RKO (cell line): ENCODE results near the gene MEGF6.

ENCODE experiments used
- DNase-seq: peaks from one replicate; pipeline ENCODE4 v3.0.0-alpha.2; 2016; ENCODE audit warnings: low spot score

MEGF6 gene

DNA sequence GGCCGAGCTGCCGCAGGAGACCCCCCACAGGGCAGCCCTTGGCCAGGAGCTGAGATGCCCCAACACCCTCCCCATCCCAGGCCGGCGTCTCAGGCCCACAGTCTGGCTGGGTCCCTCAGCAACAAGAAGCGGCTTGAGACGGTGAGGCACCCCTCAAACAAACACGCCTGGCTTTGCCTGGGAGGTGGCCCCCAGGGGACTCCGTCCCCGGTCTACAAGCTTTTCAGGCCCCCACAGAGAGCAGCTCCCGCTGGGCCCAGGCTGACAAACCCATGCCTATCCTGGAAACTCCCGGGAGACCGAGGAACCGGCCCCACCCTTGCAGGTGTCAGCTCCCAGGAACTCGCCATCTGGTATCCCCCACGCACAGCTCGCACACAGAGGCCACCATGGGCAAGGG lies 89.9 kb downstream of the MEGF6 start:
- no peak for DNase-seq

DNA sequence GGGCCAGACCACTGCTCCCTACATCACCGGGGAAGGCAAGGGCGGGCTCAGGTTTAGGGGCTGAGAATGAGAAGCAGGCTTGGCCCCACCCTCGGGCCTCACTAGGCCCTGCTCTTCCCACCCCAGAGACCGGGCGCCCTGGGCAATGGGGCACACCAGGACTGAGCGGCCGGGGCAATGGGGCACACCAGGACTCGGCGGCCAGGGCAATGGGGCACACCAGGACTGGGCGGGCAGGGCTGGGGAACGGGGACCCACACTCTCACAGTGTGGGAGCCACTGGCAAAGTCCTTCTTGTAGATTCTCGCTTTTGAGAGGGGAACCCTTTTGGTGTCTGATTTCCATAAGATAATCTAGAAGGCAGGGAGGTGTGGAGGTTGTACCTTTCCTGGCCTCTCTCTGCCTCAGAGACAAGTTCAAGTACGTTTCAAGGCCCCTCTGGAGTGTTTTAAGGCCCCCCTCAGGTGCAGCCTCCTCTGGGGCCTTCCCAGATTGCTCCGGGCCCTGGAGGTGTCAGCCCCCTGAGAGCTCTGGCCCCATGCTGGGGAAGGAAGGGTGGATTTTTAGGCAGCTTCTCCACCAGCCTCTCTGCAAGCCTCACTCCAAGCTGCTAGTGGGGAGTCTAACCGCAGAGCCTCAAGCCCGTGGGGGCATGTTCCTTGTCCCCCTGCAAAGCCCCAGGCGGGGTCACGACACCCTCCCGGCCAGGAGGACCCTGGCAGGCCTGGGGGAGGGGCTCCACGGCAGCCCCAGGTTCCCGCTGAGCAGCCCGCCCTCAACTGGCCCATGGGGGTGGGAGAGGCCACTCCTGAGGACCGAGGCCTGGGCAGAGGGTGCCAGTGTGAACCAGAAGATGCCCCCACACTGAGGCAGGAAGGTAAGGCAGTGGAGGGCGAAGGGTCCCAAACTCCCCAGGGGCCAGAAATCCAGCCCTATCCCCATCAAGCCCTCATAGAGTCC lies 90.6 kb downstream of the MEGF6 start:
- no peak for DNase-seq

DNA sequence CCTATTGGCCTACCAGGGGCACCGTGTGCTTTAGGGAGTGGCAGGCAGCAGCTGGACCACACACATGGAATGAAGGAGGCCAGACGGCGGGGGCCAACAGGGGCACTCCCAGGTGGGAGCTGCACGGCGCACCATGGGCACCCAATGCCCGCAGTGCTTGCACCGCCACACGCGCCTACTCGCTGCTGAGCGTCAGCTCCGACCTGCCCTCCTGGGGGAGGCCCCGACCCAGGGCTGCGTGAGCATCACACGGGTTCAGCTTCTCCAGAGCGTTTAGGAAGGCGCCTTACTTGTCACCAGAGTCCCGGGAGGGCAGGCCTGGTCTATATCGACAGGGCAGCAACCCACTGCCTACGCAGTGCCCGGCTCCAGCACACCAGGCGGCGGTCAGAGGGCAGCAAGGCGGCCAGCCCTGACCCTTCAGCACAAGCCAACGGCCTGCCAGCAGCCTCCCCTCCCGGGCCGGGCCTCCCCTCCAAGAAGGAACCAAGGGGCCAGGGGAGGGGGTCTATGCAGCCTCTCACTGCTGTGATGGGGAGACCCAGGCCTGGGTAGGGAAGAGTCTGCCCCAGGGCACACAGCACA lies 91.9 kb downstream of the MEGF6 start:
- no peak for DNase-seq

DNA sequence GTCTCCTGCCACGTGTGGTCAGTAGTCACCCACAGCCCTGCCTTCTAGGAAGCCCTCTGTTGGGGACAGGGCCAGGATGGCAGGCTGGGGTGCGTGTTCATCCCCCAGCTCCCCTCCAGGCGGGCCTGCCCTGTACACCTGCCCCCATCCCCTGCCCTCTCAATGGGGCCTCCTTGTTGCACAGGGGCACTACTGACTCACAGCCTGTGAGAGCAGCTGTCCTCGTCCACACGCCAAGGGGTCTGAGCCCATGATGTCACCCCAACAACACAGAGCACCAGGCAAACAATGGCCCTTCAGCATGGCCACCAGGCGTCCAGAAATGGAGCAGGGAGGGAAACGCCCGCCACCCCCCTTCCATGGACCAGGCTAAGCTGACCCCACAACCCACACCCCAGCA lies 92.6 kb downstream of the MEGF6 start:
- DNase-seq = no peak

DNA sequence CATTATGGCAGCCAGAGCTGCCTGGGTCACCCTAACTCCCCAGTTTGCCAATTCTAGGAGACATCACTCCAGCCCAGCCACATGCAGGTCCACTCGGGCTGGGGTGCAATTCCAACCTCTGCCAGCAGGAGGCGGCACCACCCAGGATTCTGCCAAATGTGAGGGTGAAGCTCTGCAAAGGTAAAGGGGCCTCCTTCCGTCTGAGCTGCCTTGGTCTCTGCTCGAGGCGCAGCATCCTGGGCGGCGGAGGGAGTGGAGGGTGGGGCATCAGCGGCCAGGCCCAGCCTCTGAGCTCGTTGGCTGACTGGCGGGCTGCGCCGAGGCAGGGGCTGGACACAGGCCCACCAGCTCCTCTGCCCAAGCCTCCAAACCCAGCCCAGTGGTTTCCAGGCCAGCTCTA lies 93.1 kb downstream of the MEGF6 start:
- no peak for DNase-seq

DNA sequence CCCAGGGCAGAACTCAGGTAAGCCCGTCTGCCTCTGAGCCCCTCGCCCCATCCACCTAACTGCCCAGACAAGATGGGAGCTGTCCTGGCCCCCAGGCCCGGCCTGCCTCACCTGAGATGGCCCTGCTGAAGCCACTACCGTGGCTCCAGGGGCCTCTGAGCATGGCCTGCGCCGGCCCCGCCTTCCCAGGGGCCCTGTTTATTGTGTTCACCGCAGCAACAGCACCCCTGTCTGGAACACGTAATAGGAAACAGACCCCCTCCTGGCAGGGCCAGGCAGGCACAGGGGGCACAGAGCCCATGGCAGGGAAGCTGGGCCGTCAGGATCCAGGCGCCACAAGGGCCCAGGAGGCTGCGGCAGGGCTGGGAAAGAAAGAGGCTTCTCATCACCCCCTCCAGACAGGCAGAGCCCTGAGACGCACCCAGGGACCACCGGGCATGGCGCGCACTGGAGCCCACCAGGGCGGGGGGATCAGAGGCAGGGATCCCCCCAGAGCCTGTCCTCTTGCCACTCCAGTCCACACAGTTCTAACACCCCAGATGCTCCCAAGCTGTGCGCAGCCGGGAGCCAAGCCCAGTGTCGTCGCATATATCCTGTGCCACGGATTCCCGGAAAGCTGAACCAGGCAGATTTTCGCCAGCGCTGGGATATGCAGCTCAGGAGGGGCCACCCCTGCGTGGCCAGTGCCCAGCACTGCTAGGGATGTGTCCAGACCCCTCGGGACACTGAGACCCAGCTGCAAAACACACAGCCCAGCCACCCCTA lies 94.2 kb downstream of the MEGF6 start:
- no peak for DNase-seq

DNA sequence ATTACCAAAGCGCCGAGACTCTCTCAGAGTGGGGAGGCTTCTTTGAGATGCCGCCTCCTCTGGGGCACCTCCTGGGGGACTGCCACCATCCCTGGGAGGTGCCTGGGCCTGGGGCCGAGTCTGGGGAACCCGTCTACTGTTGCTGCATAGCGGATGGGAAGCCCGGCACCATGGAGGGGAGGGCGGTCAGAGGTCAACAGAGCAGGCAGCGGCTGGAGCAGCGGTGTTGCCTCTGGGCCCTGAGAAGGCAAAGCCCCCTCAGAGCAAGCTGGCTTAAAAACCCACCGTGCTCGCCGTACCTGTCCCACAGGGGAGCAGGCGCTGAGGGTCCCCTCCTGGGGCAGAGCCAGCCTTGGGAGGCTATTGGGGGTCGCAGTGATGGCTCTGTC lies 94.8 kb downstream of the MEGF6 start:
- no peak for DNase-seq

DNA sequence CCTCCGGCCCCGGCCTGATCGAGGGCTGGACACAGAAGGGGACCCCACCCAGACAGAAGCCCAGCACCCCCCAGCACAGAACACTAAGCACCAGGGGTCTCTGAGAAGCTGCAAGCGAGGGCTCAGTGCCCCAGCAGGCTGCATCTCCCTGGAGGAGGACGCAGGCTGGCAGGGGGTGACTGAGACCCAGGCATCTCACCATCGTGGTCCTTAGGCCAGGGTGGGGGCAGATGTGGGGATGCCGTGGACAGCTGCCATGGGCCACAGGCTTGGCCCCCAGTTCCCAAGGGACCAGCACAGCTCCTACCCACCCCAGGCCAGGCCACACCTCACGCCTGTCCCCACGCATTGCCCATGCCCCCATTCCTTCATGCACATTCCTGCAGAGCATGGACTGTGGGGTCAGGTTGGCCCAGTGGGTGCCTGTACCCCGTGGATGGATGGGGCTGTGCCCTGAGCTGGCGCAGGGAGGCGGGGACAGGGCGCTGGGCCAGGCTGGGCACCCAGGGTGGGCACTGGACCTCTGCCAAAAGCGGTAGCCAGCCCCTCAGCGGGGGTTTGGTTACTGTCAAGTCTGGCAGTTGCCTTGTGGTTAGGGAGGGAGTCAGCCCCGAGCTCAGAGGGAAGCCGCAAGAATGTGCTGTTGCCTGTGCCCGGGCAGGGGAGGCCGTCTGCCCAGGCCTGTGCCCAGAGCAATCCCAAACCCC lies 95.4 kb downstream of the MEGF6 start:
- no peak for DNase-seq

DNA sequence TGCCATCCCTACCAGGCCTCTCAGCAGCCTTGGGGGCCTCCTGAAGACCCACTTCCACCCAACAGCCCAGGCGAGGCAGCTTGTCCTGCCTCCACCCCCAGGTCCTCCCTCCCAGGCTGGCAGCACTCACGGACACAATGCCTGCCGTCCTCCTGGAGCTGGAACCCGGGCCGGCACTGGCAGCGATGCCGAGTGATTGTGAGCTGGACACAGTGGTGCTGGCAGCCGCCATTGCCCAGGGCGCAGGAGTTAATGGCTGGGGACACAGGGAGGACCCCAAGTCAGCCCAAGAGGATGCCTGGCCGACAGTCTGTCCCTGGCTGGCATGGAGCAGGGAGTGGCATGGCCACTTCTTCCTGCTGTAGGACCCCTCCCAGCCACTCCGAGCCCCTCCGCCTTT lies 96.0 kb downstream of the MEGF6 start:
- DNase-seq = no peak

DNA sequence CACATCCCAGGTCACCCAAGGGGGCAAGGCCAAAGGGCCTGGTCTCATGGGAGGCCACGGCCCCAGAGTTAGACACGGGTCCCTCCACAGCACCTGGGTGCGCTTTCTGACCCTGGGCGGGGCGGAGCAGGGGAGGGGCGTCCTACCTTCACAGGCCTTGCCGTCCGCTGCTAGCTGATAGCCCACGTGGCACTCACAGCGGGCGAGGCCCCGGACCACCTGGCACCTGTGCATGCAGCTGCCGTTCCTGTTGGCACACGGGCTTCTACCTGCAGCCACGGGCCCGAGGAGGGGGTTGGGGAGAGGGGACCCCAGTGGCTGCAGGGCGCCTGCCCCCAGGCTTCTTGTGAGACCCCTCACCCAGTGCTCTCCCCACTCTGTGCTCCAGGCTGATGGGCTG lies 96.9 kb downstream of the MEGF6 start:
- DNase-seq = no peak

DNA sequence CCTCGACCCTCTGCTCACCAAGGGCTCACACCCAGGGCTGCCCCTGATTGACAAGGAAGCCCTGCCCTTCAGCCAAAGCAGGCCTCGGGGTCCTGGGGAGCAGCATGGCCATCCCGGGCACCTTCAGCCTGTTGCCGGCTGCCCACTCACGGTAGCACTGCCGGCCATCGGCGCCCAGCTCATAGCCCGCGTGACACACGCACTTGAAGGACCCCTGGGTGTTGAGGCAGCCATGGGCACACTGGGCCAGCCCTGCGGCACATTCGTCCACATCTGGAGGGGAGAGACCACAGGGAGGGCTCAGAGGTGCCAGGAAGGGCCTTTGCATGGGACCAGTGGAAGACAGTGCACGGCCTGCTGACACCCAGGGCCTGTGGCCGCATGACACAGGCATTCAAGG lies 99.5 kb downstream of the MEGF6 start:
- DNase-seq = no peak

DNA sequence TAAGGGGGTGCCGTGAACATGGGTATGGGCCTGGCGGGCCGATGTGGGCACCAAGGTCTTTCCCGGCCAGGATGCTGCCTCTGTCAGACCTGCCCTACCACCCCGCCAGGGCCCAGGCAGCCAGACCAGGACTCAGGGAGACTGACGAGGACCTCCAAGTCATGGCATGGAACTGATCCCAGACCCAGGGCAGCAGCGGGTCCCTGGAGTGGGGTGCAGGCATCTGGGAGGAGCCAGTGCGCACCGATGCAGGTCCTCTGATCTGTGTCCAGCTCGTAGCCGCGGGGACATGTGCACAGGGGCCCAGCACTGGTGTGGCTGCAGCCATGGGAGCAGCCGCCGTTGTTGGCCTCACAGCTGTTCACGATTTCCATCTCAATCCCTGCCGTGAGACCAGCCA lies 100.0 kb downstream of the MEGF6 start:
- DNase-seq = no peak

DNA sequence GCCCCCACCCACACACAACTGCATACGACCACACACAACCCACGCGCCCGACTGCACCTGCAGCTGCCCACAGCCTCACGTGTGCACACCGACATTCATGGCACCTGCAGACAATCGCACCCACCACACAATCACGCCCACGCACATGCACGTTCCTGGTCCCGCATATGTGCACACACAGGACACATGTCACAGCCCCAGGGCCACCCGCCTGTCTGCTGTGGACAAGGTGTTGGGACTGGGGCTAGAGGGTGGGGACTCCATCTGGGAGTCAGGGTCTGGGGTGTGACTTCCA lies 100.4 kb downstream of the MEGF6 start:
- no peak for DNase-seq

DNA sequence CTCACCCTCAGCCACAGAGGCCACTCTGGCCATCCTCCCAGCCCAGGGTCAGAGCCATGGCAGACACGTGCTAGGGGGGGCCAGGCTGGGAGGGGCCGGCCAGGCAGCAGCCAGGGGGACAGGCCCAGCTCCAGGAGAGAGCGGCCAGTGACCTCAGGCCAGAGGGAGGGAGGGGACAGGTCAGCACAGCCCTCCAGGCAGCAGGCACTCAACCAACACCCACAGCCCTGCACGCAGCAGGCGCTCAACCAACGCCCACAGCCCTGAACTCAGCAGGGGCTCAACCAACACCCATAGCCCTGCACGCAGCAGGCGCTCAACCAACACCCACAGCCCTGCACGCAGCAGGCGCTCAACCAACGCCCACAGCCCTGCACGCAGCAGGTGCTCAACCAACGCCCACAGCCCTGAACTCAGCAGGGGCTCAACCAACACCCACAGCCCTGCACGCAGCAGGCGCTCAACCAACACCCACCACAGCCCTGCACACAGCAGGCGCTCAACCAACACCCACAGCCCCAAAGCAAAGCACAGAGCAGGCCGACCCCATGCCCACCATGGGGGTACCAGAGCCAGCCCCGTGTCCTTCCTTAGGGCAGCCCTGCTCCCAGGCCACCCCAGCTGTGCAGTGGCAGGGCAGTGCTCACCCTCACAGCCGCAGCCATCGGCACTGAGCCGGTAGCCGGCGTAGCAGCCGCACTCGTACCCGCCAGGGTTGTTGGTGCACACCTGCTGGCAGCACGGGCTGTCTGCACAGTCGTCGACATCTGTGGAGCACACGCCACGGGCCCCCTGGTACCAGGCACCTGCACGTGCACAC lies 101.0 kb downstream of the MEGF6 start:
- DNase-seq = no peak

DNA sequence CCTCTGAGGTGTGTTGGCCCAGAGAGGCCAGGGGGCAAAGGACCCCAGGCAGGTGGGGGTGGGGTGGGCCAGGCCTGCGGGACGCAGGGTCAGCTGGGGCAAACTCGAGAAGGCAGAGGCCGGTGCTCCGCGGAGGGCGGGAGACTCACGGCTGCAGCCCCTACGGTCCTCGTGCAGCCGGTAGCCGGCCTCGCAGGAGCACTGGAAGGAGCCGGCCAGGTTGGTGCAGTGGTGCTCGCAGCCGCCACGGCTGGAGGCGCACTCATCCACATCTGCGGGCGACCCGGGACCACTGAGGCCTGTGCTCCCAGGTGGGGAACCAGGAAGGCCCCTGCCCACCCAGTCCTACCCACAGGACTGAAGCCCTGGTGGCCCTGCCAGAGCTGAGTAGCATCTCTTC lies 101.6 kb downstream of the MEGF6 start:
- DNase-seq = no peak

DNA sequence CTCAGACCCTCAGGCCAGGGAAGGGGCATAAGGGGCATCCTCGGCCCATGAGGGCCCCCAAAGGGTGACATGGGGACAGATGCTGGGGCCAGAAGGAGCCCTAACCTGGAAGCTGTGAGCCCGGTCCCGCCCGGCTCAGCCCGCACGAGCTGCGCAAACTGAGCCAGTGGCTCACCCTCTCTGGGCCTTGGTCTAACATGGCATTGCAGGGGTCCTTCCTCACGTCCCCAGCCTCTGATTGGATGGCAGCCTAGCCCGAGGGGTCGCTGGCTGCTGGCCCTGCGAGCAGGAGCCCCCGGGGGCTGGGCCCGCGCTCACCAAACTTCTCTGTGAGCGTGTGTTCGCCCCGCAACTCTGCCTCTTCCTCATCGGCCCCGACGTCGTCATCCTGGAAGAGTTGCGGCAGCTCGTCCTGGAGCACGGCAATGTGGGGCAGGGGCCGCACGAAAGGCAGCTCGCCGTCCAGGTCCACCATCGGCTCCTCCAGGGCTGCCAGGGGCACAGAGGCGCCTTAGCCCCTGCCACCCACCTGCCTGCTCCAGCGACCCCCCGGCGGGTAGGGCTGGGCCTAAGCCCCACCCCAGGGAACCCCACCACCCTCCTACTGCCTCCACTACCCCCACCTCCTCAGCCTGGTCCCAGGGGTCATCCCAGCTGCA lies 102.4 kb downstream of the MEGF6 start:
- no peak for DNase-seq

DNA sequence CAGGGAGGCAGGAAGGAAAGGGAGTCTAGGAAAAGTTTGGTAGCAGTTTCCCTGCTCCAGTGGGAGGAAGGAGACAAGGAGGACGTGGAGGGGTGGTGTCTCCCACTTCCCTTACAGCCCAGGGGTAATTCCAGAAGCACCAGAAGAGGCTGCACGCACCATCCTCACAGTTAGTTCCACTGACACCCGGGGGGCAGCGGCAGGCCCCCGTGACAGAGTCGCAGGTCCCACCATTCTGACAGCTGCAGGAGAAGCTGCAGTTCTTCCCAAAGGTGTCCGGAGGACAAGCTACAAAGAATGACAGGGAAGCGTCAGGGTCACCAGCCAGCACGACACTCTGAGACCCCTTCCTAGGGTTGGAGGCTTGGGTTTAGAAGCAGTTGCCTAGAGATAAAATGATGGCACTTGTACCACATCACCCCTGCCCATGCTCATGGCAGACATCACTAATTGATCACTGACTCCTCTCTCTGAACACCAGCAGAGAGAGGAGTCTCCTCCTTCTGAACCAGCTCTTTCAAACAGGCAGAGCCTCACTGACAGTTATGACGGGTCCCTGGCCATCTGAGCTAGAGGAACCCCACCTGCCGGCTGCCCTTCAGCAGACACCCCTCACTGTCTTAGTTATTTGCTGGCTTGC lies 103.6 kb downstream of the MEGF6 start:
- no peak for DNase-seq

DNA sequence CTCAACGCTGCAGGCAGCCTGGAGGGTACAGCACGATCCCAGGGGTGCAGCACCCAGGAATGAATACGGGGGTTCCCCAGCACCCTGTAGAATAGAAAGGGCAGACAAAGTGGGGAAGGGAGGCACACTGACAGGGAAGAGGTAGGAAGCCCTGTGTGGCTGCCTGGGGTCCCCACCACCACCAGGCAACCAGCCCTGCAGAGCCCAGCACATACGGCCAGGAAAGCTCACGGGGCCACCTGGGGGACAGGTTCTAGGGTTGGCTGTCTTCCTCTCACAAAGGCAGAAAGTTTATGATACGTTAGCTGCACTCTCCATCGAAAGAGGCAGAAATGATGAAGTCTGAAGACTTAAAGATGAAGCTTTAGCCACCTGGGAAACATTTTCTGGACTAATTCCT lies 104.4 kb downstream of the MEGF6 start:
- DNase-seq = no peak

DNA sequence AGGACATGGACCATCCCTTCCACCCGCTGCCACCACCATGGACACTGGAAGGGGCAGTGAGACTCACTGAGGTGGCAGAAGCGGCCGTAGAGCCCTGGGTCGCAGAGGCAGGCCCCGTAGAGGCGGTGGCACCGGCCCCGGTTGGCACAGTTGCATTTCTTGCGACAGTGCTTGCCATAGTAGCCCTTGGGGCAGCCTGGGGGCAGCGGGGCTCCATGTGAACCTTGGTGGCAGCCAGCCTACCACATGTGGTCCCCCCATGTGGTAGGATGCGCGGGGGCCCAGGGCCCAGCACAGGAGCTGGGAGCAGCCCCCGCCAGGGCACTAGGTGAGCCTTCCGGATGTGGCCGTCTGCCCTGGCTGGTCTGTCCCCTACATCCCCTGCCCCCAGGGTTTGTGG lies 105.3 kb downstream of the MEGF6 start:
- no peak for DNase-seq

DNA sequence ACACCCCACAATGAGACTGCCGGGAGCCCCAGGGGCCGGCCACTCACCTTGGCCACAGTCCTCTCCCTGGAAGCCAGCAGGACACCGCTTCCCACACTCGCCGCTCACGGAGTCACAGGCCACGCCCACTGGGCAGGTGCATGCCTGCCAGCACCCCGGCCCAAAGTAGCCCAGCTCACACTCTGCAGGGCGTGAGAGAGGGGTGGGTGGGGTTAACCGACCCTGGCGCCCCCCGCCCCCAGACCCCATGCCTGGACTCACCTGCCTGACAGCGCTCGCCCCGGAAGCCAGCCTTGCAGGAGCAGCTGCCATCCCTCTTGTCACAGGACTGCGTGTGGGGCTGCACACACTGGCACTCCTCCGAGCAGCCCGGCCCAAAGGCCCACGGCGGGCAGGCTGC lies 106.1 kb downstream of the MEGF6 start:
- no peak for DNase-seq

DNA sequence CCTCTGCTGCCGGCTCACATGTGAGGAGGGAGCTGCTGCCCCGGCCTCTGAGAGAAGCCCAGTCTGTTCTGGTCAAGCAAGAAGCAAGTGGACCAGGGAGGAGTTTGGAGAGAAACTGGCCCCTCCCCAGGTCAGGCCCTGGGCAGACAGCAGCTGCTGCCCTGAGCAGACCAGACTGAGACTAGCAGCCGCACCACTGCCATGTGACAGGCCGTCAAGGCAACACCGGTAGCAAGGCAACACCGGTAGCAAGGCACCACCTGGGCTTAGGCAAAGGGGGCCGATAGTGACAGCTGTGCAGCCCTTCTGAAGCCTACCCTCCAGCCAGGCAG lies 106.5 kb downstream of the MEGF6 start:
- DNase-seq = no peak
